Smooth muscle cell of the brain vasculature (primary cell): Measurements from ENCODE around the gene GRIK4.

Source experiments
- DNase-seq: peaks from one replicate; pipeline ENCODE4 v3.0.0-alpha.2; 2012; ENCODE audit warnings: low read depth, low spot score

GRIK4 gene

DNA sequence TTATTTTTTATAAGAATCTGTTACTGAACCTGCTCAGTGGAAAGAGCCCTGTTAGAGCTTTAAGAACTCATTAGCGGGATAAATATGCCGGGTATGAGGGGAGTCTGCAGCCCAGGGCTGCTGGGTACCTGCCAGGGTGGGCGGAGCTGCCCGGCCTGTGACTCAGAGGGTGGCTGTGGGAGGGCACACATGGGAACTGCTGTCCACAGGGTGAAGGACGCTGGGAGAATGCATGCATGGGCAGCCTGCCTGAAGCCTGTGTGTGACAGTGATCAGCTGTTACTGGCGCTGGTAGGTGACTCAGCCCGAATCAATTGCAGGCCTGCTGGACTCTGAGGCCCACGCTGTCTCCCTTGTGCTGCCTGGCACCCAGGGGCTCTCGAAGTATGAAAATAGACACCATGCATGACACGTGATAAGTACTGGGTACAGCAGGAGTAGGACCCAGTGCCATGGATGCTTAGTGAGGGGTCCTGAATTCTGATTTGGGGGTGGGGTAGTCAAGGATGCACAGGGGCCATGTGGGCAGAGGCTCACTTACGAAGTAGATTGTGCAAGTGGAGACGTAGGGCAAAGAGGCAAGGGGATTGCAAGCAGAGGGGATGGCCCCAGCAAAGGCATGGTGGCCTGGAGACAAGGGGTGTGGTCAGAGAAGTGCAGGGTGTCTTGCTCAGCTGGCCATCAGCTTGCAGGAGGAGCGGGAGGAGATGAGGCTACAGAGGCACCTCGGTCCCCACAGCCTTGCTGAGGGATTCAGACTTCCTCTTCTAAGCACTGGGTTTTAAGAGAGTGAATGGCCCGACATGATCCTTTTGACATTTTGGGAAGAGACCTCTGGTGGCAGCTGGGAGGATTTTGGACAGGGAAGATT, 36.5 kb downstream of the GRIK4 start:
- peak; percentile 57 for DNase-seq

DNA sequence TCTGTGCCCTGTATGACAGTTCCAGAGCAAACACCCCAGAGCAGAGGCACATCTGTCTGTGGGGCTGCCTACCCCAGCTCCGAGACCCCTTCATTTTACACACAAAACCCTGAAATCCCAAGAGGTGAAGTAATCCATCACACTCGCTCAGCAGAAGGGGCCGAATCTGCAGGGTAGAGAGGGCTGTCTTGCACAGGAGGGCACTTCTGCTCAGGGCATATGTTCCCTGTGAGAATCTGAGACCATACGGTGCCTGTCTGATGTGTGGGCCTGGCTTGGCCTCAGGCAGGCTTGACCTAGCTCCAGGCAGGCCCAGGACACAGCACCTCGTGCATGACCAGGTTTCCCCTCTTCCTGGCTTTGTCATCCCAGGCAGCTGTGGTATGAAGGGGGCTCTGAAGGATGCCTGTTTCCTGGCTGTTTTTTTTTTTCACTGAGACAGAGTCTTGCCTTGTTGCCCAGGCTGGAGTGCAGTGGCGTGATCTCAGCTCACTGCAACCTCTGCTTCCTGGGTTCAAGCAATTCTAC, 37.2 kb downstream of the GRIK4 start:
- DNase-seq, result no peak

DNA sequence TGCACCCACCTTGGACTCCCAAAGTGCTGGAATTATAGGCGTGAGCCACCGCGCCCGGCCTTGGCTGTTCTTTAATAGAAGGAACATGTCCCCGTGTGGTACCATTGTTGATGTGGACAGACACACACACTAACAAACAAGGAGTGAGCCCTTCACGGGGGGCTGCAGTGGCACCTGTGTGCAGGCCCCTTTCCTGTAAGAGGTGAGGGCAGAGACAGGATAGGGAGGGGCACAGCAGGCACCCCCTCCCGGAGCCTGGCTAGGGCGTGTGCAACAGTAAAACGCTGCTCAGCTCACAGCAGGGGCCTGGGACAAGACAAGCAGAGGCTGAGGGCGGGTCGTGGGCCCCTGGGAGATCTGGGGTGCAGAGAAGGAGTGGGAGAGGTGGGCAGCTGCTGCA, 37.8 kb downstream of the GRIK4 start:
- no peak for DNase-seq

DNA sequence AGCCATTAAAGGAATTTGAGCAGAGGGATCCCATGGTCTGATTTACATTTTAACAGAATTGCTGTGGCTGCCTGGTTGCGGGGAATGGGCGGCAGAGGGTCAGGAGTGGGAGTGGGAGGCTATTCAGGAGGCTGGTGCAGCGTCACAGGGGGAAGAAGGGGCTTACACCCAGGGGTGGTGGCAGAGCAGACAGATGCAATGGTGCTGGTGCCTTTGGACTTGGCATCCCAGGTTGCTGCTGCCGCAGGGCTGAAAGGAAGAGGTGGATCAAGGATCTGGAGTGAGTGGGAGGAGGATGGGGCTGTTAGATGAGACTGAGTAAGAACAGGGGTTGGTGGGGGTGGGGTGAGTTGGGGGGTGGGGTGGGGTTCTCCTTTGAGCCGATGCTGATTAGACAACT, 38.5 kb downstream of the GRIK4 start:
- DNase-seq, result no peak

DNA sequence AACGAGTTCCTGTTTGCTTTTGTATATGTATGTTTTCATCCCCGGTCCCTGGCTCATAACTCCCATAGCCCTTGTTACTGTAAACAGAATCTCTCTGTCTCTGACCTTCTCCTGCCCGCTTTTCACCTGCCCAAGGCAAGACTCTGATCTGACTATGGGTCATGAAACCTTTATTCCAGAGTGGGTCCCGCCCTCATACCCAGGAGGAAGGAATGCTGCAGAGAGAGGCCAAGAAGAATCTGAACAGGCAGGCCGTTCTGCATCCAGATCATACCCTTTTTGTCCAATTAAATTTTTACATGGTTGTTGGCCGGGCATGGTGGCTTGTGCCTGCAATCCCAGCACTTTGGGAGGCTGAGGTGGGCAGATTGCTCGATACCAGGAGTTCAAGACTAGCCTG, 39.6 kb downstream of the GRIK4 start:
- no peak for DNase-seq

DNA sequence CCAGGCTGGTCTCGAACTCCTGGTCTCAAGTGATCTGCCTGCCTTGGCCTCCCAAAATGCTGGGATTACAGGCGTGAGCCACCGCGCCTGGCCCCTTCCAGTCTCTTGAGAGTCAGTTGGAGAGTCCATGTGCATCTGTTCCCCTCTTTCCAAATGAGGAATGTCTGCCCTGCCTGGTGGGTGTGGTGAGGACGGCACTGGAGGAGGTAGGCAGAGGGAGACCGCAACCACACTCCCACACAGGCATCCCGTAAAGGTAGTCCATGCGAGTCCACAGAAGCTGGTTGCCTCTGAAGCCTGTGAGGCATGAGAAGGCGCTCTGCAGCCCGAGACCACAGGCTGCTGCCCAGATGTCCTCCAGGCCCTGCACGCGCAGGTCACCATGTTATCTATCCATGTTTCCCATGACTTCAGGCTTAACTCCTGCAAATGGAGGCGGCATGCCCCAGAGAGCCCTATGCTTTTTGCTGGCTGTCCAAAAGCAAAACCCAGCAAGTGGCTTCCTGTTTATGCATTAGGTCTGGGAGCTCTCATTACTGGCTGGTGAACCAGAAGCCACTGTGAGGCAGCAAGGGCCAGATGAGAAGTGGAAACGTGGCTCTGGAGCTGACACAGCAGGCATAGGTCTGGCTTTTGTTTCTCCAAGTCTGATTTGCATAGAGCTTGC, 43.4 kb downstream of the GRIK4 start:
- DNase-seq, result no peak

DNA sequence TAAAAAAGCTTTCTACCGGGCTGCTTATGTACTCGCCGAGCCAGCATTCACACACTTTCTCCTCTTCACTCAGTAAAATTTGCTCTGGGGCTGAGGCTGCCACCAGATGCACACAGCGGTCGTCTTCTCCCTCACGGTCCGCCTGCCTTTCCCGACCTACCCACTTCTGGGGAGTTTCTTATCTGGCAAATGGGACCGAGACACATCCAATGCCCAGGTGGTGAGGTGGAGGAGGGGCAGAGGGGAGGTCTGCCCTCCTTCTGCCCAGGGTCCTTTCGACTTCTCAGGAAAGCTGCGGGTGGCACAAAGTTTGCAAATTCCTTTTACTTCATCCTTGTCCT, 43.9 kb downstream of the GRIK4 start:
- no peak for DNase-seq

DNA sequence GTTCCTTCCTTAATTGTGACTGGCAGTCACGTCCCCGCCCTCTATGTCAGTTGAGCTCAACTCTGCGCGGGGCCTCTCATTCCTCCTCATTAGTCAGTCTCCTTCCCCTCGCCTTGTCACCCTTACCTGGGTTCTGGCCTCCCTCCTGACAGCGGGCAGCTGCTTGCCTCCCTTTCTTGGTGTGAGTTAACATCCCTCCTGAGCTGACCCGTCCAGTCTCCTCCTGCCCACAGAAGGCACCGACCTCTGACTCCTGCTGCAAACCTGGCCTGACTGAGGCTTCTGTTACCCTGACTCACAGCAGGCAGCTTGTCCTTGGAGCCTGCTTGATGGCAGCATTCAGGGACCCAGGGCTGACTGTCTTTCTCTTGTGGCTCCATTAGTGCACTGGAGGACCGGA, 45.2 kb downstream of the GRIK4 start:
- no peak for DNase-seq

DNA sequence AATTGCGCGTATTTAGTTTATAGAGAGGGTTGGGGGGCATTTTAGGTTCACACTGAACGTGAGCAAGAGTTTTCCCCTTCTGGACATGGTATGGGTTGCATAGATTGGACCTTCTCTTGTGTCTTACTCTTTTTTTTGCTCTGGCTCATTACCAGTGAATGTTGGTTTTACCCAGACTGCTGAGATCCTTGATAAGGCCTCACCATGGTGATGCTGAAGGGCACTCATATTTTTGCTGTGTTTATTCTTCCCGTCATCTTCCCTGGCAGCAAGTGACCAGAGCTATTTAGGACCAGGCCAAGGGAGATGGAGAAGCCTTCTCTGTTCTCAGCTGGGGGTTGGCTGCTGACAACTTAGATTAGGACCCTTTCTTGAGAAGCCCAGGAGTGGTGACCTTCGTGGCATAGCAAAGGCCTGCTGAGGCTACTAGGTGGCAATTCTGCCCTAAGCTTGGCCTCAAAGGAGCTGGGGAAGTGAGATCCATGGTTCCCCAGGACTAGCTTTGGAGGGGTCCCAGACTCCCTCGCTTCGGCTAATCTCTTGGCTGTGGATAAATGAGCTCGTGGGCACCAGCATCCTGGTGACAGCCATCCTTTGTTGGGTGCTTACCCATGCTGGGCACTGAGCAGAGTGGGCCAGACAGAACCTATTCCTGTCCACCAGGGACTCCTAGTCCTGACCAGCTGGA, 47.3 kb downstream of the GRIK4 start:
- no peak for DNase-seq

DNA sequence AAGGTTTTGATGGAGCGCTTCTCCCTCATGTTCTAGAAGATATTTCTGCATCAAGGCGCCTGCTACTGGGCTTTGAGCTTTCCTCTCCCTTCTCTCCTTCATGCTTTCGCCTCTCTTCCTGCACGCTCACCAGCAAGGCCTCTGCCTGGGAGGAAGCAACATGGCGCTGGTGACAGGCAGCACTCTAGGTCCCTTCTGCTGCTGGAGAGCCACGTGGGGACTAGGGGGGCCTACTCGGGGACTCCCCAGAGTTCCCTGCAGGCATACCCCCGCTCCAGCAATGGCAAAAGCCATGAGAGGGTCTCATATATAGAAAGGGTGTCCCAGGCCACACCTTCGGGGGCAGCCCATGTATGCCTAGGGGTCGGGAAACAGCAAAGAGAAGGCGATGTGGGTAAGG, 49.7 kb downstream of the GRIK4 start:
- no peak for DNase-seq

DNA sequence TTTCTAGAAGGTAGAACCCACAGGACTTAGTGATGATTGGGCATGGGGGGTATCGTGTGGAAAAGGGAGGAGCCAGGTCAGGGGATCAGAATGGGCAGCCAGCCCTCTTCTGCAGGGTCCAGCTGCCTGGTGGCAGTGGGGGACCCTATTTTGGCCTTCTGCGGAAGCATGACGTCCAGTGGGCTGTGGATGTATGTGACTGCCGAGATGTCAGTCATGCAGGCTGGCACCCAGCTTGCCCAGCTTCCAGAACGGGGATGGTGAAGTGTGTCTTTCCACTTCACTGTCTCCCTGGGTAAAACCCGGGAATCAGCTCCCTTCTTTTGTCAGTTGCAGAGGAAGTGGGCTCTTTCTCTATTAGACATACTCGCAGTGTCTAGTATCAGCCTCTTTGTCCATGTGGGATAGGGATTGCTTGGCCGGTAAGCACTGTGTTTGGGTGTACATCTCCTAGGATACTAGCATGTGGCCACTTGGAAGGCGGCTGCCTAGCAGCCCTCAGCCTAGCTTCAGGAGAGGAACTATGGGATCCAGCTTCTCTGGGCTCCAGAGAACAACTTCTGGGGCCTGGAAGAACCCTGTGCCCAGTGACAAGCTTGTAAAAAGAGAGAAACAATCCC, 51.4 kb downstream of the GRIK4 start:
- no peak for DNase-seq

DNA sequence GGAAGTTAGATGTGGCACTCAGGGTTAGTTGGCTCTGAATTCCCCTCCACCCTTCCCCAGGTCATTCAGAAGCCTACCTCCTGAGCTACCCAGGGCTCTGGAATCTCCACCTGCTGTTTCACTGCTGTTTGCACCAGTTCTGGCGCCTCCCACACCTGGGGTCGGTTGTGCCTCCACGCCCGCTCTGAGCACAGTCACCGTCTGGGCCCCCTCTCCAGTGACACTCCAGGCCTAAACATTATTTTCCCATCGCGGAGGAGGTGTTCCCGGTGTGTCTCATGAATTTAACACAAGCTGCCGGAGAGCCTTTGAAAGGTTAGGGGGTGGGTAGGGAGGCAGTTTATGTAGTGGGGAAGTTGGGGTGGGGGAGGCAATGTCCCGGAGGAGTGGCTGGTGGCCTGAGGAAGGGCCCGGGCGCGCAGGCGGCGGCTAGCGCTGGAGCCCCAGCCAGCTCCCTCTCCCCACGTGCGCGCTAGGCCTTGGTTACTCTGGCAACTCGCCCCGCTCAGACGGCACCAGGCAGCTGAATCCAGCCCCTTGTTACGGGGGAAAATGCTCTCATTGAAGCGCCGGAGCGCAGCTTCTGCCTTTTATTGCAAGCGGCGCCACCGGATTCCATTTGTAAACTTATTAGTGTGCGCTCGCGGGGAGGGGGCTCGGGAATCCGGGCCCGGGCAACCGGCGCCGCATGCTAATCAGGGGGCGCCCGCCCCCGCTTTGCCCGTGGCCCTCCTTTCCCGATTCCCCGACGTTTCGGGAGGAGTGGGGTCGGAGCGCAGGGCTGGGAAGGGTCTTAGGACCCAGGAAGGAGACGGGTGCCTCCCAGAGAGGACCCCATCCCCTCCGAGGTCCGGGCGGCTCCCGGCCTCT, 52.4 kb downstream of the GRIK4 start:
- DNase-seq, result no peak

DNA sequence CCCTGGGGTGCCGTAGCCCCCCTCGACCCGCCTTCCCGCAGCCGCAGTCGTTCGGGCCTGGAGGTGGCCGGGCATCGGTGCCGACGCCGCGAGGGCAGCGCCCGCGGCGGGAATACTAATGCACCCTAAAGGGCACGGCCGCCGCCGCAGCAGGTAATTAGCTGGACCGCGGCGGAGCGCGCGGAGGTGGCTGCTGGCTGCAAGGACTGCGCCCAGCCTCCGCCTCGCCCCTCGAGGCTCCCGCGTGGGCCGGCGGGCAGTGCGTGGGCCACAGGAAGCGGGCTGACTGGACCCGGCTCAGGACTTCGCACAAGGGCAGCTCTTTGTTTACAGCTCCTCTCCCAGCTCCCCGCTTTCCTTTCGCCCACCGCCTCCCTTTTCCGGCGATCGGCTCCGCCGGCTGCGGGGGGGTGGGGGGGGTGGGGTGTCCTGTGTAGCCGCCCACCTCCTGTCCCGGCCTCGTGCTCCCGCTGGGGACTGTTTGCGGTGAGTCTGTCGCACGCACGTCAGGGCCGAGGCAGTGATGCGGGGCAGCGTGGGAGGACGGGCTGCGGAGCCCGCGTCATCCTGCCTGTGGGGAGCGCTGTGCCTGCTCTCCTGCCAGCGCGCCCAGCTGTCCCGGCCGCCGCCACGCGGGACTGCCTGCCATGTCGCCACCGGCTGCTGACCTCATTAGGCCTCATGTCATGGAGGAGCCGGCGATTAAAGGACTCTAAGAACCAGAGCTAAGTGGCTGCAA, 53.2 kb downstream of the GRIK4 start:
- no peak for DNase-seq

DNA sequence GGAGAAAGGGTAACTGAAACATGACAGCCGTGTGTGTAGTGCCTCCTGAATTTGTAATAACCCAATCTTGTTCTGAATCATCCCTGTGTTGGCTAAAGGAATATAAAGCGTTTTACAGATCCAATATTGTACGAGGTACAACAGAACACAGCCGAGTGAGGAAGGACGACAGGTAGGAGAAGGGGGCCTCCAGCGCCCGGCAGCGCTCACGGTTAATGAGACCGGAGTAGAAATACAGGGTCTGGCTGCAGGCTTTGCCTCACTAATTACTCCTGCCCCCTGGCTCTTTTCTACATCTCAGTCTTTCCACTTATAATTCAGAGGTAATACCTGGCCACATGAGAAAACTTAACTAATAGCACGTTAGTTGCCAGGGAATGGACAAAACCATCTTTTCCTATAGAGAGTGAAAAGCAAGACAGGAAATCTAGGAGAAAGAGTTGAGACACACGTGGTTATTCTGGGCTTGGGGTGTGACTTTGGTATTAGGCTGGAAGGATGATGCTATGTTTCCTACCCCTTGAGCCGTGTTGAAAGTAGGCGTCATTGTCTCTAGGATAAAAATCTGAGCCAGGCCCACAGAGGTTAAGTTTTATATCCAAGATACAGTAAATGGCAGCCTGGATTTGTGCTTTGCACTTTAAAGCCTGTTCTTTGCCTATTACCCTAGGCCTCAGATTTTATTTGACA, 54.1 kb downstream of the GRIK4 start:
- no peak for DNase-seq

DNA sequence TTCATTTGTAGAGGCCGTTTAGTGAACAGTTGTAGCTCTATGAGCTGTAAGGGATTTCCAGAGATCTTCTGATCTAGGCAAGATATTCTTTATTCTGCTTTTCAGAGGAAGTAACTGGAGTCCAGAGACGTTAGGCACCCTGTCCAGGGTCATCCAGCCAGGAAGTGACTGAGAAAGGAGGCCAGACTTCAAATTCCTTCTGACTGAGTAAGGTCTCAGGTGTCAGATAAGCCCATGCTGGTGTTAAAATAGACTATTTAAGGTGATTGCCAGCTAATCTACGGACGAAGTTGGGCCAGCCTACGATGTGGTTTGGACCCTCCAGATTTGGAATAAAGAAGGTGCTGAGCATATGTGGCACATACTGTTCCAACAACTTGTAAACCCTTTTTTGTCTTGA, 54.6 kb downstream of the GRIK4 start:
- no peak for DNase-seq

DNA sequence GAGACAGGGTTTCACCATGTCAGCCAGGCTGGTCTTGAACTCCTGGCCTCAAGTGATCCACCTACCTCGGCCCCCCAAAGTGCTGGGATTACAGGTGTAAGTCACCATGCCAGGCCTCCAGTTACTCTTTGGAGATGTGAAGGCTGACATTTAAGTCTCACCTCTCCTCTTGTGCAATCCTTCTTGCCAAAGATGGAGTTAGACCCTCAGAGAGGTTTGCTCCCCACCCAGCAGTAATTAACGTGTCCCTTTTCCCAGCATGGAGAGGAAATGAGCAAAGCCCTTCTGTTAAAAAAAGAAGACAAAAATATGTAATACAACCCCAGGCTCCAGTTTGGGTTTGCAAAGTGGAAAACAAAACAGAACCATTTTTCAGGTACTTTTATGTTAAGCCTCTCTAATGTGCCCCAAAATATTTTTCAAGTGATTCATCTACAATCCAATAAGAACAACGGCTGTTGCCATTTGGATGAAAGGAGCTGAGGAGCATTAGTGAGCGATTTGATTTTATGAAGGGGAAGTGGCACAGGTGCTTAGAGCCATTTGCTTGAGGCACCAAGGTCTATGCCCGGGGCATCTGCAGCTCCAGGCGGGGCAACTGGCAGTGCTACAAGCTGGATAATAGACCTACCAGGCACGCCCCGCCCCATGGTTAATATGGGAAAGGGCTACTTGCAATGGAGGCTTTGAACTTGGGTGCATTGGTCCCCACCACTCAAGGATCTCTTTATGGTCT, 57.2 kb downstream of the GRIK4 start:
- DNase-seq, result no peak

DNA sequence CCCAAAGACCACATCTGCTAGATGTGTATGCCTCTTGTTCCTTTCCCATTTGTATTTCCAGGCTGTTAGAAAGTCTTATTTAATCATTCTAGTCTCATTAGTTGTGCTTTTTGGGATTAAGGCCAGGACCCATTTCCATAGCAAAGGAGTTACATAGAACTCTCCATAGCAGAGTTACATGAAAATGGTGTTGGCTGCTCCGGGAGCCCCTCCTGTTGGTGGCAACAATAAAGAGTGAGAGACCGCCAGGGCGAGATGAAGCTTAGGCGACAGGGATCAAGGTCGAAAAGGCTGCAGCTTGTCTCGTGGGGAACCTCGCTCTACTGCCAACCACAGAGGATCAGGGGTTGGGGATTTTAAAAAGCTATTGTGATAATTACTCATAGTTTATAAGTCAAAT, 58.3 kb downstream of the GRIK4 start:
- no peak for DNase-seq

DNA sequence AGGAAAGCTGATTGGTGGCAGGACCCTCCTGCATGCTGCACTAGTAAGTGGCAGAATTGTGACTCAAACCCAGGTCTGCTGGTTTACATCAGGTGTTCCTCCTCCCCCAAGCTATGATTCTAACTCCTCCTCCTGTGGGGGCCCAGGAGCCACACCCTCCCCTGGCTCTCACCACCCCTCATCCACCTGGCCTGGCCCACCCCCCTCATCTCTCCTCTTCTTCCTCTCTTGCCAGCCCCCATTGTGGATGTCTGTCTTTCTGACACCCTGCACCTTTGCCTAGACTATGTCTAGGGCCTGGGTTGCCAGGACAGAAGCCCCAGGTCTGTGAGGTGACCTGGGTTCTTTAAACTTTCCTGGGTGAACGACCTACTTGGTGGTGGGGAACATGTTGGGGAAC, 59.9 kb downstream of the GRIK4 start:
- DNase-seq, result no peak

DNA sequence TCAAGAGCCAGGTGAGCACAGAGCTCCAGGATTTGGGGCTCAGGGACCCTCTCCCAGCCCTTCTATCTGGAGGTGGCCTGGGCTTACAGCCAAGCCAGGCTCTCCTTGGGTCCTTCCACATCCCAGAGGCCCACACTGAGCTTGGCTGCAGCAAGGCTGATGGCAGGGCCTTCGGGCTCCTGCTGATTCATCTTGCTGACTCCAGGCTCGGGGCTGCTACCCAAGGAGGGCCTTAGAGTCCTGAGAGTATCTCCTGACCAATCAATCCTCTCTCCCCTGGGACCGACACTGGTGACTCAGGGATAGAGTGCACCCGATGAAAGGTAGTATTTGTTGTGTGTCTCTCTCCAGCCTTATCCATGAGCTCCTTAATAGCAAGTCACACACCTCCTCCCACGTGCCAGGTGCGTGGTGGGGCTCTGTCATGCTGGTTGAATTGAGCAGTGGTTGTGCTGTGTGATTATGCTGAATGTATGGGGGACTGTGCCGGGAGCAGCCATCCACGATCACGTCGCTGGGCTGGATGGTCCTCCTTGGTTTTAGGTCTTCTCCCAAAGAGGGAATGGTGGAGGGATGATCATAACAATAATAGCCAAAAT, 62.3 kb downstream of the GRIK4 start:
- DNase-seq, result no peak
